NCI-H748 treated with DMSO at 0.1 percent for 48 hours (cell line): ENCODE measurements around the gene RBBP8.

ENCODE experiments used
- DNase-seq: peaks from one replicate; lab custom pipeline; 2025; lab: John Stamatoyannopoulos, UW

The RBBP8 gene

DNA sequence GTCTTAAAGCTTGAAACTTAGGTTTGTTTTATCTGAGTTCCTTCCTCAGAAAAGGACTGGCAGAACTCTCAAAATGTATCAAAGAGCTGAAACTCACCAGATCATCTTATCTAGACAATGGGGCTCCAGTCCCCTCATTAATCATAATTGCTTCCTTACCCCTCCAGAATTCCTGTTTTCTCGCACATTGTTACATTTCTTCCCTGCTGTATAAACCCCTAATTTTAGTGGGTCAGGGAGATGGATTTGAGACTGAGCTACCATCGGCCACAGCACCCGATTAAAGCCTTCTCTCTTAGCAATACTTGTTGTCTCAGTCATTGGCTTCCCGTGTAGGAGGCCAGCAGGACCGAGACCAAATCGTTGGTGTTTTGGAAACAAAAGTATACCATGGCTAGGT, 130.4 kb downstream of the RBBP8 start:
- no peak for DNase-seq

DNA sequence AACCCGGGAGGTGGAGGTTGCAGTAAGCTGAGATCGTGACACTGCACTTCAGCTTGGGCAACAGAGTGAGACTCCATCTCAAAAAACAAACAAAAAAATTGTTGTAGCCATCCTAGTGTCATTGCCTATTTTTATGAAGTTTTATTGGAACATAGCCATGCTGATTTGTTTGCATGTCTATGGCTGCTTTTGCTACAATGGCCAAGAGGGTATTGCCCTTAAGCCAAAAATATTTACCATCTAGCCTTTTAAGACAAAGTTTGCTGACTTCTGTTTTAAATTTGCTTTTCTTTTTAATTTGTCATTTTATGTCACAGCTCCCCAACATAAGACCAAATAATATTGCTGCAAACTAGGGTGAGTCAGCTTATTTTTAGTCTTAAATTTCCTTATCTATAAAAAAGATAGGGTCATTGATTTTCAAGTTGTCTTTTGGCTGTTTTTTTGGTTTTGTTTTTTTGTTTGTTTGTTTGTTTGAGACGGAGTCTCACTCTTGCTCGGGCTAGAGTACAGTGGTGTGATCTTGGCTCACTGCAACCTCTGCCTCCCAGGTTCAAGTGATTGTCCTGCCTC, 132.2 kb downstream of the RBBP8 start:
- no peak for DNase-seq

DNA sequence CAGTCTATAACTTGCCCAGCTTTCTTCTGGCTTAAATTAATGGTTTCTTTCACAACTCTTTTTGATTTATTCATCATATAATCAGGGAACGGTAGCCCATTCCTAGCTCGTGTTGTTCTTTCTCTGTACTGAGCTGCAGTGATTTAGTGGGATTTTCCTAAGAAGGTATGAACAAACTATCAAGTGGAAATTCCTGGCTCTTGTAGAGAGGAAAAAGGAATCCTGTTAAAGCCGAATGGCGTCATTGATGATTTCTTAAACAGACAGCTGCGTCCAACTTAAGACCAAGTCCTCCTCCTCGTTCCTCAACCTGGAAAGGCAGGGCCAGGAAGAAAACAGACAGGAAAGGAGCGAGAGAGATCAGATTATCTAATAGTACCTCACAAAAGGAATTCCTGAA, 132.9 kb downstream of the RBBP8 start:
- no peak for DNase-seq

DNA sequence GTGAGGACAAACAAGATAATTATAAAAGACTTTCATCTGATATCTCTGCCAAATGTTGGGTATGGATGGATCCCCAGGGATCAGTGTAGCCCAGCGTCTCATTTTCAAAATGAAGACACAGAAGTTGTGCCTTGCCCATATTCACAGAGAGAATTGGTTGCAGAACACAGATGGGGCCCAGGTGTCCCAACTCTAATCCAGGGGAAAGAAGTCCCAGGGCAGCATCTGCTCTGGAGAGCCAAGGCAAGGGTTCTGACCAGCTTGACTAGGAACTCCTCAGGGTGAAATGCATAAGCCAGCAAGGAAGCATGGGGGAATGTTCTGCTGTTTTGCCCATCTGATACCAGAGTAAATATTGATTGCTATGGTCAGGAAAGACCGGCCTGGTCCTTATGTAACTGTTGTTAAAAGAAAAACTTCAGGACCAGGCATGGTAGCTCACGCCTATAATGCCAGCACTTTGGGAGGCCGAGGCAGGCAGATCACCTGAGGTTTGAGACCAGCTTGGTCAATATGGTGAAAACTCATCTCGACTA, 133.4 kb downstream of the RBBP8 start:
- no peak for DNase-seq

GRCh38 chr18:23067236-23067635, 134.1 kb downstream of the RBBP8 start:
- DNase-seq: no peak

- DNase-seq: no peak
Observed at GRCh38 chr18:23068011-23068410, 134.9 kb downstream of the RBBP8 start.

DNA sequence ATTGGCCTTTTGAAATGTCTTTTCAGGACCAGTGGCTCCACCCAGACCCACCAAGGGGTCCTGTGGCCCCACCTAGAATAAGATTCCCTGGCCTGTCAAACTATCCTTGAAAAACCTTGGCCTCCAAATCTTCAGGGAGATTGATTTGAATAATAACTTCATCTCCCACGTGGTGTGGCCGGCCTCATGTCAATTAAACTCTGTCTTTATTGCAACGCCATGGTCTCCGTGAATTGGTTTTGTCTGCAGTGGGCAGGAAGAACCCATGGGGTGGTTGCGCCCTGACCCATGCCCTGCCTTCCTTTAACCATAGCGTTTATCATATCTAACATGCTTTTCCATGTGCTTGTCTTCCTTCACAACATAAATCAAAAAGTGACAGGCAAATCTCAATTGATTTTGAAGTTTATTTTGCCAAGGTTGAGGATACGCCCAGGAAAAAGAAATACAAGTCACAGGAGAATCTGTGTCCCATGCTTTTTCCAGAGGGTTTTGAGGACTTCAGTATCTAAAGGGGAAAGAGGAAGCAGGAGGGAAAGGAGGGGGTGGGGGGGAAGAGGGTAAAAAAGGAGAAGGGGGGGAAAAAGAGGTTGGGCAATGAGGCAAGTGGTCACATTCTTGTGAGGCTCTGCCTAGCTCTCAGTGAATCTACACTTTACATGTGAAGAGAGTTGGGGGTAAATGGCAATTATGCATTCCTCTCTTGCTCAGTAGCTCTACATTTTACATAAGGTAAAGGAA, 135.6 kb downstream of the RBBP8 start:
- no peak for DNase-seq

- no peak for DNase-seq
Observed at GRCh38 chr18:23069481-23069880, 136.4 kb downstream of the RBBP8 start.

- no peak for DNase-seq
Observed at GRCh38 chr18:23069898-23070297, 136.8 kb downstream of the RBBP8 start.

- no peak for DNase-seq
Observed at GRCh38 chr18:23071285-23071684, 138.2 kb downstream of the RBBP8 start.

DNA sequence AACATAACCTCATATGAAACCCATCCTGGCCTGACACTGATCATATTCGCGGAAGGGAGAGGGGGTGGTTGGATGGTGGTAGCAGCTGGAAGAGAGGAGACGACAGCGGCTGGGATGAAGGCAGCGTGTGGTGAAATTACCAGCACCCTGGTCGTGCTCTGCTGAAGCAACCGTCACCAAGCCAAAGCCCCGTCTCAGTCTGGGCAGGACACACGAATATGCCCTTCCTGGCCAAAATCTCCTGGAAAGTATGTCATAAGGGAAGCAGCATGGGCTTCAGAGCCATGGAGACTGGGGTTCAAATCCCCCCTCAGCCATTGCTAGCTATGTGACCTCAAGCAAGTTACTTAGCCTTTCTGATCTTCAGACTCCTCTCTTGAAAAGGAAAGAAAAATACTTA, 139.0 kb downstream of the RBBP8 start:
- no peak for DNase-seq

DNA sequence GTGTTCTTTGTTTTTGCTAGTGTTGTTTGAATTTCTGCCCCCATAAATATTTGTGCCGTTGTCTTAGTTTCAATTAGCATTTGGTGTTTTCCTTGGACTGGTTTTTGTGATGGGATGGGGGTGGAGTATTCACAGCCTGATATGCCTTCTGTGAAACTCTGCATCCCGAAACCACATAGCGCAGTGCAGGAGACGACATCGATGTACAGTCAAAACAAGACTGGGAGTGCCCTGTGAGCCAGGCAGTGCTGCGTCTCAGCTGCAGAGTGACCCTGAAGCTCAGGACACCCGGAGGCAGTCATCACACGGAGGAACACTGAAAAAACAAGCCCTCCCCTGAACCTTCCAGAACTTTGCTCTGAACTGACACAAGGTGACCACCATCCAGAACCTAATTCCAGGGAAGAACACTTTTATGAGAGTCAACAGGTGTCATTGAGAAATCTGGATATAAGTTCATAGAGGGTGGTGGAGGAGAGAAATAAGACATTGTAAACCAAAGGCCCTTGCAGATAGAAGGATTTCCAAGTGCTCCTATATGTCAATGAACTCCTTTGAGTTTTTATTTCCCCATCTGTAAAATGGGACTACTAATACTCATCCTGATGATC, 141.0 kb downstream of the RBBP8 start:
- DNase-seq: no peak
